Measurements from ENCODE around the gene PHPT1.
"Not testable (repeated sequence)": the region's sequence is repeated elsewhere in the genome, so short reads cannot be mapped to it uniquely, and the experiment has no call there.

Gene PHPT1

DNA sequence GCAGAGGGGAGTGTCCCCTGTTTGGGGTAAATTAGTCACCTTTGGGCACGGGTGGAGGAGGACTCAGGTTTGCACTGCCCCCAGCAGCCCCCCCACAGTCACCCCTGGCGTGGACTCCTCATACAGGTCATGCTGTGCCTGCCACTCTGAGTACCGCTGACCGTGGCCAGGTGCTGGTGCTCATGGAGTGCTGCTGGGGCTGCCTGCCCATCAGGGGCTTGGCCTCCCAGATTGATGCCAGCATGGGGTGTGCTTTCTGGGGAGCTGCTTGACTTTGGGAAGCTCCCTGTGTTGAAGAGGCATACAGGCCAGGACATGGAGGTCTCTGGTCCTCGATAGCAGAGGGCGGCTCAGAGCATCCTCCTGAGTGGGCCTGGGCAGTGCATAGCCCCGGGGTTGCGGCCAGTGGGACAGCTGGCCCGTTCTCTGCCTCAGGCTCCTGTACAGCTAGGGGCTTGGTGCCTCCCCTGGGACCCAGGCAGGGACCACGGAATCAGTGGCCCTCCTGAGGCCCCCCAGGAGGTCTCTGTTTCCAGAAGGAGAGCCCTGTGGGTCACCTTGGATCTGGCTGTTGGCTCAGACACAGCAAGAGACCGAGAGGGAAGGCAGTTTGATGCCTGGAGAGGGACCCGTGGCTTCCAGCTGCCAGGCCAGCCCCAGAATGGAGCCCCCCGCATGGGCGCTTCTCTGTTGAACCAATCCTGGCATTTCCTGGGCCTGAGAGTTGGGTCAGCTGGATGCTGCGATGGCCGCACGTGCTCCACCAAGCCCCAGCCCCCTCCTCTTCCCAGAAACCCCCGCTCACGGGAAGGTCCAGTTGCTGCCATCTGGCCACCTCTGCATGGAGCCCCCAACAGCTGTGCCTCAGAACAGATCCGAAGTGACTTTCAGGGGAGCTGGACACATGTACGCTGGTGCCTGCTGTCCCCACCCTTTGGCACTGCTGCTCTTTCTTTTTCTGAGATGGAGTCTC lies 13.0 kb upstream of the PHPT1 start:
- H3K4me1 ChIP-seq (ENCODE audit: insufficient read depth, low read length): peaks cover 14% of the 10 kb centered on the region
- H3K9me3 ChIP-seq (ENCODE audit: low read length): no peaks in the 10 kb centered on the region
- no peak overlapping the region for H3K4me3 ChIP-seq (ENCODE audit: low read length)
- H2AFZ ChIP-seq (ENCODE audit: low read depth, low read length): no peak overlapping the region
- H3K36me3 ChIP-seq (ENCODE audit: insufficient read depth, low read length): peaks cover 54% of the 10 kb centered on the region
- H3K27me3 ChIP-seq (ENCODE audit: insufficient read depth, low read length): no peaks in the 10 kb centered on the region

DNA sequence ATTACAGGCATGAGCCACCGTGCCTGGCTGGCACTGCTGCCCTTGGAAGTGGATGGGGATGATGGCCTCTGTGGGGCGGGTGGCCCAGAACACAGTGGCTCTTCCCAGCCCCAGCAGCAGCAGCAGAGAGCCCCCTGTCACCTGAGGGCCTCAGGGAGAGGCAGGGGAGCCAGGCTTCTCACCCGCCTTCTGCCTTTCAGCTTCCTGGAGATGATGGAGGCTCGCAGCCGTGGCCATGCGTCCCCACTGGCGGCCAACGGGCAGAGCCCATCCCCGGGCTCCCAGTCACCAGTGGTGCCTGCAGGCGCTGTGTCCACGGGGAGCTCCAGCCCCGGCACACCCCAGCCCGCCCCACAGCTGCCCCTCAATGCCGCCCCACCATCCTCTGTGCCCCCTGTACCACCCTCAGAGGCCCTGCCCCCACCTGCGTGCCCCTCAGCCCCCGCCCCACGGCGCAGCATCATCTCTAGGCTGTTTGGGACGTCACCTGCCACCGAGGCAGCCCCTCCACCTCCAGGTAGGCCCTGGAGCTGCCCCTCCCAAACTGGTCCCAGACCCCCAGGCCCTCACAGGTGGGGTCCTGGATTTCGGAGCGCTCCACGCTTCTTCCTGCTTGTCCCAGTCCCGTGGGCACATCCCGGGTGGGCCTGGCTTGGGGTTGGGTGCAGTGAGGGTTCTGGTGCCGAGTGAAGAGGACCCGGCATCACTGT lies 11.9 kb upstream of the PHPT1 start:
- Histone ChIP-seq H3K4me3 (ENCODE audit: low read length) (no peak overlapping the region), H3K27me3 (ENCODE audit: insufficient read depth, low read length) (no peaks in the 10 kb centered on the region), H3K36me3 (ENCODE audit: insufficient read depth, low read length) (peaks cover 43% of the 10 kb centered on the region), H3K4me1 (ENCODE audit: insufficient read depth, low read length) (peaks cover 23% of the 10 kb centered on the region), H3K9me3 (ENCODE audit: low read length) (no peaks in the 10 kb centered on the region), H2AFZ (ENCODE audit: low read depth, low read length) (no peak overlapping the region)

- H3K9me3 ChIP-seq (ENCODE audit: low read length); H2AFZ ChIP-seq (ENCODE audit: low read depth, low read length); H3K27me3 ChIP-seq (ENCODE audit: insufficient read depth, low read length); H3K4me3 ChIP-seq (ENCODE audit: low read length): not testable (repeated sequence)
- H3K36me3 ChIP-seq (ENCODE audit: insufficient read depth, low read length): peaks cover 38% of the 10 kb centered on the region
- H3K4me1 ChIP-seq (ENCODE audit: insufficient read depth, low read length): peaks cover 26% of the 10 kb centered on the region
Observed at GRCh38 chr9:136837856-136838277, 11.3 kb upstream of the PHPT1 start.

GRCh38 chr9:136838314-136839228 lies 10.6 kb upstream of the PHPT1 start:
- no peak overlapping the region for H2AFZ ChIP-seq (ENCODE audit: low read depth, low read length)
- H3K36me3 ChIP-seq (ENCODE audit: insufficient read depth, low read length): peaks cover 37% of the 10 kb centered on the region
- H3K4me3 ChIP-seq (ENCODE audit: low read length): no peak overlapping the region
- no peaks in the 10 kb centered on the region for H3K27me3 ChIP-seq (ENCODE audit: insufficient read depth, low read length)
- peaks cover 32% of the 10 kb centered on the region for H3K4me1 ChIP-seq (ENCODE audit: insufficient read depth, low read length)
- H3K9me3 ChIP-seq (ENCODE audit: low read length): no peaks in the 10 kb centered on the region

- Histone ChIP-seq H3K9me3 (ENCODE audit: low read length) (no peaks in the 10 kb centered on the region), H3K27me3 (ENCODE audit: insufficient read depth, low read length) (no peaks in the 10 kb centered on the region), H2AFZ (ENCODE audit: low read depth, low read length) (no peak overlapping the region), H3K4me3 (ENCODE audit: low read length) (no peak overlapping the region), H3K4me1 (ENCODE audit: insufficient read depth, low read length) (peaks cover 32% of the 10 kb centered on the region), H3K36me3 (ENCODE audit: insufficient read depth, low read length) (peaks cover 33% of the 10 kb centered on the region)
Observed at GRCh38 chr9:136839229-136840139, 9.7 kb upstream of the PHPT1 start.

- Histone ChIP-seq H3K27me3 (ENCODE audit: insufficient read depth, low read length) (no peaks in the 10 kb centered on the region), H3K36me3 (ENCODE audit: insufficient read depth, low read length) (peaks cover 31% of the 10 kb centered on the region), H3K9me3 (ENCODE audit: low read length) (no peaks in the 10 kb centered on the region), H3K4me1 (ENCODE audit: insufficient read depth, low read length) (peaks cover 32% of the 10 kb centered on the region), H2AFZ (ENCODE audit: low read depth, low read length) (no peak overlapping the region), H3K4me3 (ENCODE audit: low read length) (no peak overlapping the region)
Observed at GRCh38 chr9:136840140-136840876, 8.9 kb upstream of the PHPT1 start.

GRCh38 chr9:136840877-136841645 lies 8.1 kb upstream of the PHPT1 start:
- no peak overlapping the region for H3K4me3 ChIP-seq (ENCODE audit: low read length)
- H2AFZ ChIP-seq (ENCODE audit: low read depth, low read length): no peak overlapping the region
- H3K9me3 ChIP-seq (ENCODE audit: low read length): no peaks in the 10 kb centered on the region
- H3K4me1 ChIP-seq (ENCODE audit: insufficient read depth, low read length): peaks cover 32% of the 10 kb centered on the region
- no peaks in the 10 kb centered on the region for H3K27me3 ChIP-seq (ENCODE audit: insufficient read depth, low read length)
- H3K36me3 ChIP-seq (ENCODE audit: insufficient read depth, low read length): peaks cover 24% of the 10 kb centered on the region

DNA sequence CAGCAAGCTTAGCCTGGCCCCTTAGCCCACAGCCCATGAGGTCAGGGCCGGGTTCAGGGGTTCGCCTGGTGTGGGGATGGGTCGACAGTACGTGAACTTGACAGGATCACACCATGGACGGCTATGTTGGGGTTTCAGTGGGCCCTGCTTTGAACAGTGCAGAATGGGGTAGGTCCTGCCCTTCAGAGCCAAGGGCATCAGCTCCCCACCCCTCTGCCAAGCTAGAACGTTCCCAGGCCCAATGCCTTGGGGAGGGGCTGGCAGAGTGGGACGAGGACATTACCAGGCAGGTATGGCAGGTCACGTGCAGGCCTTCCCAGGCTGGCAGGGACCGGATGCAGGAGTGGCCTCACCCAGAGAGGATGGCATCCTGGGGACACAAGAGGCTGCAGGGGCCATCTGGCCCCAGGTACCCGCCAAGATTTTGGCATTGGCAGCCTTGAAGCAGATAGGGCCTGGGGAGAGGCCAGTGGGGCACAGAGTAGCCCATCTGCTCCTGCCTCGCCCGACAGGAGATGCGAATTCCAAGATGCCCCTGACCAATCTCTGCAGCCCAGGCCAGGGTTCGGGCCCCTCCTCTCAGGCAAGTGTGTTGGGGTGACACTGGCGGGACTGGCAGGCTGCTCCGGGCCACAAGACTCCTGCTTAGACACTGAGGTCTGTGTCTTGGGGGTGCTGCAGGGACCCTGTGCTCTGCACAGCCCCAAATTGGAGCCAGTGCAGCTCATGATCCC lies 7.4 kb upstream of the PHPT1 start:
- H3K9me3 ChIP-seq (ENCODE audit: low read length); H3K4me3 ChIP-seq (ENCODE audit: low read length); H2AFZ ChIP-seq (ENCODE audit: low read depth, low read length); H3K27me3 ChIP-seq (ENCODE audit: insufficient read depth, low read length): not testable (repeated sequence)
- H3K36me3 ChIP-seq (ENCODE audit: insufficient read depth, low read length): peaks cover 22% of the 10 kb centered on the region
- peaks cover 32% of the 10 kb centered on the region for H3K4me1 ChIP-seq (ENCODE audit: insufficient read depth, low read length)

- not testable (repeated sequence) for H2AFZ ChIP-seq (ENCODE audit: low read depth, low read length); H3K27me3 ChIP-seq (ENCODE audit: insufficient read depth, low read length); H3K9me3 ChIP-seq (ENCODE audit: low read length)
- Histone ChIP-seq H3K4me3 (ENCODE audit: low read length) (peak within 1 kb of the TSS; percentile 56), H3K36me3 (ENCODE audit: insufficient read depth, low read length) (peaks cover 22% of the 10 kb centered on the region), H3K4me1 (ENCODE audit: insufficient read depth, low read length) (peaks cover 33% of the 10 kb centered on the region)
Observed at GRCh38 chr9:136842380-136842948, 6.7 kb upstream of the PHPT1 start, which contains the start of gene AJM1. Gene AJM1, plus strand, starts transcription at chr9:136842478. Its CDS starts 1,937 bp downstream, at chr9:136844415.

DNA sequence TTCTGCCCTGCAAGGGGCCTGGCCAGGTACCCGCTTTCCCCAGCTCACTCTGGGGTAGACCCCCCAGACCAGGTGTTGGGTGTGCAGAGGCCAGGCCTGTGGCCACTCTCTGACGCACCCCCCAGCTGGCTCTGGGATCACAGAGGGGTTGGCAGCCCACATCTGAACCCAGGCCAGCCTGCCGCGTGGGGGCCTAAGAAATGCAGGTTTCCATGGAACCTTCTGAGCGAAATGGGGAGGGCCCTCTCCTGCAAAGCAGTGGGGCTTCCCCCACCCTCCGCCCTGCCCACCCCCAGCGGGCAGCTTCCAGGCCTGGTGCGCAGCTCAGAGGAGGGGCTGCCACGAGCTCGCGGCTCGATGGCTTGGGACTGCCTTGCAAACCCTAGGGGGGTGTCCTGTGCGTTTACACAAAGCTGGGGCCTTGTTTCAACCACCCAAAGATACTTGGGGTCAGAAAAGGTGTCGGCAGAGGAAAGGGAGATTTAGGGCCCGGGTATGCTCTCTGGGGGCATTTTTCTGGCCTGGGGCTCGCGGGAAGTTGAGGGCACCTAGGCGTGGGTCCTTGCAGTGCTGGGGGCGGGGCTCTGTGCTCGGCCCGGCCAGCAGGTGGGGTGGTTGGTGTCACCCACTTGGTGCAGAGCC lies 5.9 kb upstream of the PHPT1 start:
- H3K9me3 ChIP-seq (ENCODE audit: low read length); H2AFZ ChIP-seq (ENCODE audit: low read depth, low read length); H3K4me3 ChIP-seq (ENCODE audit: low read length); H3K27me3 ChIP-seq (ENCODE audit: insufficient read depth, low read length): not testable (repeated sequence)
- Histone ChIP-seq H3K36me3 (ENCODE audit: insufficient read depth, low read length) (peaks cover 17% of the 10 kb centered on the region), H3K4me1 (ENCODE audit: insufficient read depth, low read length) (peaks cover 36% of the 10 kb centered on the region)

All from neuron (in vitro differentiated cells).